GM21737 (cell line): Measurements from ENCODE around the gene ERICH6.
"Not testable (repeated sequence)": the region's sequence is repeated elsewhere in the genome, so short reads cannot be mapped to it uniquely, and the experiment has no call there.

Experiments
- ATAC-seq: cut with Tn5 transposase; IDR thresholded peaks from one replicate; pipeline ENCODE4 v1.9.1; 2021; ENCODE audit warnings: mild to moderate bottlenecking, moderate library complexity; ENCODE audit not compliant: unreplicated experiment

Gene ERICH6

DNA sequence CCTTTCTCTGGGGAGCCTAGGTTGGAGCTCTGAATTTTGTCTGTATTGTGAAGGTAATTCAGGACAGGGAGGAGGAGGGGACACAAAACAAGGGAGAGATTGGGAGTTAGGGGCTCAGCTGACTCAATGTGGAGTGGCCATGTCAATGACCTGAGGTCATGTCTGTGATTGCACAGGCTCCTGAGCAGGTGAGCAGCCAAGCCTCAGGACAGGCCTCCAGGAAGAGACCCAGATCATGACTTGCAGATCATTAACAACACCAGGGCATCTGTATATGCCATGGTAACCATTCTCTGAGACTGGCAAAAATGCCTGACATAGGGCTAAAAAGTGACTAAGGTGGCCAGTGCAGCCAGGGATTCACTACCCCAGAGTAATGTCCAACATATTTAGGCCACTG, 20.9 kb downstream of the ERICH6 start:
- ATAC-seq, result no peak

DNA sequence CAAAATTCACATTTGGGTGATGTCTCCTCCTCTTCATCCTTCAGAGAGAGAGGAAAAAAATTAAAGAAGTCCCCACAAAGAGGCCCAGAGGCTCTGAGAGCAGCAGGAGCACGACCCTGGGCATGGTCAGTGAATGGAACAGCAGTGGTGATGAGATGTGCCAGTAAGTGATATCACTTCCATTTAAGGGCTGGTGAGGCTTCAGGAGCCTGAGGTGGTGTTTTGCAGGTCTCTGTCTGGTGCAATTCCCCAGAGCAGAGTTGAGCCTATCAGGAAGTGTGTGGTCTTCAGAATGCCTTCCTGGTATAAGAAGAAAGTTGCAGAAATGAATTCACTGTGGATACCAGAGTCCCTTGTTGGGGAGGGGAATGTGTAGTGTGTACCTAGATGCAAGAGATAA, 21.4 kb downstream of the ERICH6 start:
- no peak for ATAC-seq

DNA sequence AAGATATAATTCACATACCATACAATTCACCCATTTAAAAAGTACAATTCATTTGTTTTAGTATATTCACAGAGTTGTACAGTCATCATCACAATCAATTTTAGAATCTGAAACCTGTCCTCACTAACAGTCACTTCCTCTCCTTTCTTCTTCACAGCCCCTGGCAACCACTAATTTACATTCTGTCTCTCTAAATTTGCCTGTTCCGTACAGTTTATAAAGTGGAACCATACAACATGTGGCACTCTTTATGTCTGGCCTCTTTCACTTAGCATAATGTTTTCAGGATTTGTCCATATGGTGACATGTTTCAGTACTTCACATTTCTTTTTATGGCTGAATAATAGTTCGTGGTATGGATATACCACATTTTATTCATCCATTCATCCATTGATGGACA, 22.7 kb downstream of the ERICH6 start:
- peak; percentile 97 for ATAC-seq

DNA sequence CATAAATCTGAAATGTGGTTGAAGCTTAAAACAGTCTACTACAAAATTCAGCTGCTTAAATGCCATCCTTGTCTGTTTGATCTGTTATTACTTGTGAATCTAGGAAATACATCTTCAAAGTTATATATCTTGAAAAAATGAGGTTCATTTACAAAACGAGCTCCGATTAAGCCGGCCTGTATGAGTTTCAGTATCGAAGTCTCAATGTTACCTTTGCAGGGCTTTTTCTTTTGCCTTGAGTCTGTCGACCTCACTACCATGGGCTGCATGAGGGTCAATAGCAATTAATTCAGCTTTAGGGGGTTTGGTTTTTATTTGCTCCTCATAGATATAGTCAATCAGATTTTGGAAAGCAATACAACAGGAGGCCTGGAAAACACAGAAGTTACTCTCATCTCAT, 23.2 kb downstream of the ERICH6 start:
- peak; percentile 24 for ATAC-seq

DNA sequence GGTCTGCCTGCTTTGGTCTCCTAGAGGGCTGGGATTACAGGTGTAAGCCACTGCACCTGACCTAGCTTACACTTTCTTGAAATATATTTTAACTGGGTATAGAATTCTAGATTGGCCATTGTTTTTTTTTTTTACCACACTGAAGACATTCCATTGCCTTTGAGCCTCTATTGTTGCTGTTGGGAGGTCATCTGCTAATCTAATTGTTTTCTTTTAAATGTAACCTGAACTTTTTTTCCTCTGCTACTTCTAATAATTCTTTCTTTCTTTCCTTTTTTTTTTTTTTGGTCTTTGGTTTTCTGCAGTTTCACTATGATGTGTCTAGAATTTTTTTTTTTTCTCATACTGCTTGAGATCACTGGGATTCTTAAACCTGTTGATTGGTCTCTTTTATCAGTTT, 28.1 kb downstream of the ERICH6 start:
- ATAC-seq, result no peak

DNA sequence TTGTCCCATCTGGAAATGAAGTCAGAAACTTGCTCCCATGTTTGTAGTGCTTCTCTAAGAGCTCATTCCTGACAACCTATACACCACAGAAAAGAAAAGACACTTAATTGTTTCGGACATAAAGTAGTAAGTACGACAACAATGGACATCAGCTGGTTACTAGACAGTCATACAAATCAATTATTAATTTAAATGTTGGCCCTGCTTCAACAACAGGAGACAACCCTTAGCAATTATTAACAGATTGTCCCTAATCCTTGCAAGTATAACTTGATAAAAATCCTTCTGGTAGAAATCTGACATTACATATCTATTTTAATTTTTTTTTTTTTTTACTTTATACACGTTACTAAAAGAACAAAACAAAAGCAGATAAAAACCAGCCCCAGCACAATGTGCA, 29.8 kb downstream of the ERICH6 start:
- ATAC-seq, result no peak

DNA sequence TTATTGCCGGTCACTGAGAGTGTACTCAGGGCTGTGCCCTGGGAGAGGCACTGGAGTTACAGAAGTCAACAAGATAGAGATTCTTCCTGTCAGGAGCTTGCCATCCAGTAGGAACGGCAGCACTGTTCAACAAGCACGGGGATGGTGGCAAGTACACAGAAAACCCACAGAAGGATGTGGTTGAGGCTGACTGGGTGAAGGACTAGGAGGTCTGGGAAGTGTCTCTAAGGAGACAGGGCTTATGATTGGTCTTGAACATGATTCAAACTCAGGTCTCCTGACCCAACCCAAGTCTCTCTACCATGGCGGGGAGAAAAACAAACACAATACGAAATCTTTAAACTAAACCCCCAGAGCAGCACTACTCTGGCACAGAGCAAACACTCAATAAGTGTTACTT, 37.6 kb downstream of the ERICH6 start:
- no peak for ATAC-seq

DNA sequence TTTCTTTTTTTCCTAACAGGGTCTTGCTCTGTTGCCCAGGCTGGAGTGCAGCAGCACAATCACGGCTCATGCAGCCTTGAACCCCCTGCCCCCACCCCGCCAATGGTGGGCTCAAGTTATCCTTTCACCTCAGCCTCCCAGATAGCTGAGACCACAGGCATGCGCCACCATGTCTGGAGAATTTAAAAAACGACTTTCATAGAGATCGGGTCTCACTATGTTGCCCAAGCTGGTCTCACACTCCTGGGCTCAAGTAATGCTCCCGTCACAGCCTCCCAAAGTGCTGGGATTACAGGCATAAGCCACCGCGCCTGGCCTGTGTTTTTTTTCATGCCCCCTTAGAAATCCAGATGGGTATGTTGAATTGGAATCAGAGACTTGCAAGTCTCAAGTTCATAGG, 40.3 kb downstream of the ERICH6 start:
- no peak for ATAC-seq

DNA sequence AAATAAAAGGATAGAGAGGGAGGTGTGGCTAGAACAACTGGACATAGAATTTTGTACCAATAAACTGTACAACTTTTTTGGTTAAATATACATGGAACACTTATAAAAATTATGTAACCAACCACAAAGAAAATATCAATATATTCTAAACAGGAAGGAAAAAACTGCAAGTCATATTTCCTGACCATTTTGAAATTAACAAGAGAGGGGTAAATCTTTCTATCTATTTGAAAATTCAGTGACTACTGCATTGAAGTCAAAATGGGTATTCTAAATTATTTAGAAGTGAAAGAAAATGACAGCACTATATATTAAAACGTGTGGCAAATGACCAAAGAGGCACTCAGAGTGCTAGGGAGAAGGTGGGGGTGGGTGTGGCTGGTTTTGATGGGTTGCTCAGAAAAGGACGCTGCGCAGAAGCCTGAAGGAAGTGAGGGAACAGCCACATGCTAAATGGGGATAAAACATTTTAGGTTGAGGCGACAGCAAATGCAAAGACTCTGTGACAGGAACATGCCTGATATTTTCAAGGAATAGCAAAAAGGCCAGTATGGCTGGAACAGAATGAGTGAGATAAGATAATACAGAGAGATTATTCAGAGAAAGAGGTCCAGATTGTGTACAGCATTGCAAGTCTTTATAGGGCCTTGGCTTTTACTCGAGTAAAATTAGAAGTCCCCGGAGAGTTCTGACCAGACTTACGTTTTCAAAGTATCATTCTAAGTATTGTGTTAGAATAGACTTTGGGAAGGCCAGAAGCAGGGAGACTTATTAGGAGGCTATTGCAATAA, 41.1 kb downstream of the ERICH6 start:
- ATAC-seq, result no peak

DNA sequence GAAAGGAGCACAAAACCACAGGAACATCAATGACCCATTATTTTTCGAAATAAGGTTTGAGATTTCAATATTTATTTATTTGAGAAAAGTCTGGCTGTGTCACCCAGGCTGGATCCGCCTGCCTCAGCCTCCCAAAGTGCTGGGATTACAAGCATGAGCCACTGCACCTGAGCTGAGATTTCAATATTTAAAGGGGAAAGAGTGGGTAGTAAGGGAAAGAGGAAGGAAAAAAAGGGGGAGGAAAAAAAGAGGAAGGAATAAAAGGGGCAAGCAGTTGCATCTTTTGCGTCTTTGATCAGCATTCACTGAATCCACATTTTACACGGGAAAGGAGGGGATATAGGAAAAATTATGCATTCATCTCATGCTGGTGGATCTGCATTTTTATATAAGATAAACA, 47.4 kb downstream of the ERICH6 start:
- ATAC-seq, result no peak

DNA sequence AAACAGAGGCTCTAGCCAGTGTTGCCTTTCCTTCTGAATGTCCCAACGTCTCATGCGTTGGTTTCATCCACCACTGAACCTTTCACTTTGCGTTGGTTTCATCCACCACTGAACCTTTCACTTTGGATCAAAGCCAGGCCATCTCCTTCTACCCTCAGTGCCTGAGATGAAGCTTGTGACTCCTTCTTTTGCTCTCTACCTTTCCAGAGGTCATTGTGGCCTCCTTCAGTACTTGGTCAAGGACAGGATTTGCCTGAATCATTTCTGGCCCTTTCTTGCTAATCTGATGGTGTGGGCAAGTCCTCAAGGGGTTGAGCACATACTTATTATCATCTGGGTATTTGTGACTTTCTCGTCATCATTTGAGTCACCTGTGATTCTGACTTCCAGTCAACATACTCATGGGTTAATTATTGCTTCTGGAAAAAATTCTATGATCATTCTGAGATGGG, 50.6 kb downstream of the ERICH6 start:
- ATAC-seq, result peak; percentile 55

DNA sequence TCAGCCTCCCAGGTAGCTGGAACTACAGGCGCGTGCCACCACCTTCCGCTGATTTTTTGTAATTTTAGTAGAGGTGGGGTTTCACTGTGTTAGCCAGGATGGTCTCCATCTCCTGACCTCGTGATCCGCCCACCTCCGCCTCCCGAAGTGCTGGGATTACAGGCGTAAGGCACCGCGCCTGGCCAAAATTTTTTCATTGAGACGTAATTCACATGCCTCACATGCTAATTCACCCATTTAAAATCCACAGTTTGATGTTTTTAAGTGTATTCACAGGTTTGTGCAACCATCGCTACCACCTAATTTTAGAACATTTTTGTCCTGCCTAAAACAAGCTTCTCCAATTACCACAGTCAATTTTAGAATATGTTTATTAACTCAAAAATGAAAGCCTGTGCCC, 63.5 kb downstream of the ERICH6 start:
- ATAC-seq, result no peak

DNA sequence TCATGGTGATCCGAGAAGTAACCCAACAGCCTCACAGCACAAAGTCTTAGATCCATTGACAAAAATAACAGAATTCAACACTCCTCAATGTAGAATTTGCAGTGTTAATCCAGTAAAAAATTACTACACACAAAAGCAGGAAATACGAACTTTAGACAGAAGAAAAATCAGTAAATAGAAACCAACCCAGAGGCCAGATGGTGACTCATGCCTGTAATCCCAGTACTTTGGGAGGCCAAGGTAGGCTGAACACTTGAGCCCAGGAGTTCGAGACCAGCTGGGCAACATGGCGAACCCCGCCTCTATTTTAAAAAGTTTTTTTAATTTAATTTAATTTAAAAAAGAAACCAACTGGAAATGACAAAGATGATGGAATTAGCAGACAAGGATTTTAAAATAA, 64.5 kb downstream of the ERICH6 start:
- ATAC-seq, result no peak

DNA sequence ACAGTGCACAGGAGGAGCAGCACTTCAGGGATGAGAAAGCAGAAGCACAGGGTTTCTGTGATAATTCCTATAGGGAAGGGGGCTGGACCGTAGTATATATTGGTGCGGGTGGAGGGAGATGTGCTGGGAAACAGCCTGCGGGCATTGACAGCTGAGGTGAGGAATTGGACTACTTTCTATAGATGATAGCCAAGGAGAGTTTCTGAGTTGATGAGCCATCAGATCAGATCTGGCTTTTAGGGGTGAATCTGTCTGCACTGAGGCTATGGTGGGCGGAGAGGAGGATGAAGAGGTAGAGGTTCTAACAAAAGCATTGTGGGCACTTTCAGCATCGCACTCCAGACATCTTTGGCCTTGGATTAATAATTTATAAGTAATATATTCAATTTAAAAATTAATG, 67.5 kb downstream of the ERICH6 start:
- ATAC-seq, result no peak

DNA sequence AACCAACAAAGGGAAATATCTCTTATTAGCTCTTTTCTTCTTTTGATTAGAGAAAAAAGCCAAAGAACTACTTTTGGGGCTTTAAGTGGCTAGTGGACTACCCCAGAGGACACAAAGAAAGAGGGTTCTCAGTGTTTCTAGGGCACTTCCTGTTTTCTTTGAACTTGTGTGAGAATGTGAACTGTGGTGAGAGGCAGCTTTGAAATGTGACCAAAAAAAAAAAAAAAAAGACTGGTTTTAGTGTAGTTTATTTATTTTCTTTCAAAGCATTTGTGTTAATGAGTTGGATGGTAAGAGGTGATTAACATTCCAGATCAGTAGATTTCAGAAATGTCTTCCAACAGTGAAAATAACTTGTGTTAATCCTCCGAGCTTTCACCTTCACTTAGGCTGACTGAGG, 68.2 kb downstream of the ERICH6 start:
- ATAC-seq, result peak; percentile 60

DNA sequence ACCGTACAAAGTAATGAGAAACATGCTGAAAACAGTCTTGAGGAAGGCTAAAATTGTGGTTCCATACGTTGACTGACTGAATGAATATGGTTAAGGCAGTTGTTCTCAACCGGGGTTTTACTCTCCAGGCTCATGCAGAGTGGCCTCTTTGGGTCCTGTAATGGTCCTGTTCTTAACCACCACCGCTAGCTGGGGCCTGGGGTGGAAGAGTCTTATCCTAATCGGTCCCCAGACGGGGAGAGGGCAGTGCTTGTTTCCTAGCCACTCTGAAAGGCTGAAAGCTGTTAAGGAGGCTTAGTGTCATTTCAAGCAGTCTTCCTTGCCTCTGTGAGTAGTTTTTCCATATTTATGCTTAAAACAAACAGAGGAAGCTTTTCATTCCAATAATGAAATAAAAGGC, 68.6 kb downstream of the ERICH6 start:
- no peak for ATAC-seq

DNA sequence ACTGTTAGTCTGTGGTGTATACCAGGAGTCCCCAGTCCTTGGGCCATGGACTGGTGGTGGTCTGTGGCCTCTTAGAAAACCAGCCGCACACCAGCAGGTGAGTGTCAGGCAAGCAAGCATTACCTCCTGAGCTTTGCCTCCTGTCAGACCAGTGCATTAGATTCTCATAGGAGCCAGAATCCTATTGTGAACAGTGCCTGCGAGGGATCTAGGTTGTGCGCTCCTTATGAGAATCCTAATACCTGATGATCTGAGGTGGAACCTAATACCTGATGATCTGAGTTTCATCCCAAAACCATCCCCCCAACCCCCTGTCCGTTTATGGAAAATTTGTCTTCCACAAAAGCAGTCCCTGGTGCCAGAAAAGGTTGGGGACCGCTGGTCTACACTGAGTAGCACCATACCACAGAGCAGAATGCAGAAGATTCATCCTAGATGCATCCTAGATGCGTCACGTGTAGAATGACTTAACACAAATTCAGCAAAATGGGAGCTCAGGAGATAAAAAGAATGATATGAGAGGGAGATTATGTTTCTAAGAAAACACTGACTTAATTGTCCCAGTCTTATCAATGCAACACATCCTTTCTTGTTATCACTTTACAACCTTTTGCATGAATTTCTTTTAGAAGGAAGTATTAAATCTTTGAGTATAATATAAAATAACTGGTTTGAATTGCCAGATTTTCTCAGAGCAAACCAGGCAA, 72.1 kb downstream of the ERICH6 start:
- no peak for ATAC-seq

DNA sequence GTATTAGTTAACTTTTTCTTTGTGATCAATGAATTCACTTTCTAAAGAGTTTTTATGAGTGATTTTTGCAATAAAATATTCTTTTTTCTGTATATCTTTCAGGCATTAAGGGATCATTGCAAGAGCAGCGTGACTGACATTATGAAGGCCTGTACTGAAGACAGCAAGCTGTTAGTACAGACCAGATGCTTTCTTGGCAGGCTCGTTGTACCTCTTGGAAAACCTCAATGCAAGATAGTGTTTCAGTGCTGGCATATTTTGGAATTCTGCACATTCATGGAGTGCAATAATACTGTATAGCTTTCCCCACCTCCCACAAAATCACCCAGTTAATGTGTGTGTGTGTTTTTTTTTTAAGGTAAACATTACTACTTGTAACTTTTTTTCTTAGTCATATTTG, 76.2 kb downstream of the ERICH6 start:
- no peak for ATAC-seq

DNA sequence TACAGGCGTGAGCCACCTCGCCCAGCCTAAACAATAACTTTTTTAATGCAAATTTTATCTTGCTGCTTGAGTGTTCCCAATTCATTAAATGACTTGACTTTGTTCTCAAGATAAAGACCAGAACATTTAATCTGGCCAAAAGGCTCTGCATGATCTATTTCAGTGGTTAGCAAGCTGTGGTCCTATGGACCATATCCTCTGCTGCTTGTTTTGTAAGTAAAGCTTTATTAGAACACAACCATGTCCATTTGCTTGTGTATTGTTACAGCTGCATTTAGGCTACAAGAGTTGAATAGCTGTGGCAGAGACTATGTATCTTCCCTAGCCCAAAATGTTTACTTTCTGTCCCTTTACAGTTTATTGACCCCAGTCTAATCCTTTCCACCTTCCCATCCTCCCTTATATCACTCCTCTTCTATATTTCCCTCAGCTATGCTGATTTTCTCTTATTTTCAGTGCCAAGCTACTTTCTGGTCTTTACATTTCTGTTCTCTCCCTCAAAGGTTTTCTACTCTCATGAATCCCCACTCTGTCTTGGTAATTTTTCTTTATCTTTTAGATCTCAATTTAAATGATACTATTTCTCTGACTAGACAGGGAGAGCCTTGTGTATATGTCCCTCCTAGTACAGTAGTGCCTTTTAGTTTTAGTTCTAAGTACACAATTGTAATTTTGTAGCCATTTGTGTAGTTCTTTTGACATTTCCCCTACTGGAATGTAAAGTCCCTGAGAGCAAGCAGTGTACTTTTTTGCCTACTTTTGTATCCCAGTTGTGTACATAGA, 77.4 kb downstream of the ERICH6 start:
- ATAC-seq, result no peak

DNA sequence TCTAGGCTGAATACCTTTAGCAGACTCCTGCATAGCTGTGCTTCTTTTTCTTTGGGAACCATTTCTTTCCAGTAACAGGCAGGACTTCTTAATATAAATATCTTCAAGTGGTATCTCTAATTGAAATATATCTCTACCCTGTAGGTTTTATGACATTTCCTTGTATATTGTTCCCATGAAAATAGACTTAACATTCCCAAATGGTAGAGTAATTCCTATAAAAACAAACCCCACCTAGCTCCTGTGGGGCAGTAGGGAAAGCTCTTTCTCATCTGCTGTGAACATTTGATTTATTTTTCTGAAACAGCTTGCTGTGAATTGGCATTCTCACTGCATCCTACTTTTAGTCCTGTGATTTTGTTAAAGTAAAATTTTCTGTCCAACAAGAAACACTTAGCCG, 79.8 kb downstream of the ERICH6 start:
- ATAC-seq, result no peak

DNA sequence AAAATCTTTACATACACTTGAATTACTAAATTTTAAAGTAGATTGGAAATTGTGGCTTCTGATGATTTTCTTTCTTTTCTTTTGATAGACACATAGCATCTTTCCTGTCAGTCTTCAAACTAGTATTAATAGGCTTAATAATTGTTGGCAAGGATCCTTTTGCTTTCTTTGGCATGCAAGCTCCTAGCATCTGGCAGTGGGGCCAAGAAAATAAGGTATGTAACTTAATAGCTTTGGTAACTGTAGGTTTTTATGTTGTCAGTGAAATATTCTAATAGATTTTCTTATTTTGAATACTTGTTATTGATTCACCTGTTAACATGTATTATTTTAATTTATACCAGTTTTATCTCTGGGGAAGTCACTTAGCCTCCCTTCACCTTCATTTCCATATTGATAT, 80.8 kb downstream of the ERICH6 start:
- ATAC-seq, result not testable (repeated sequence)
